K562 (cell line): Measurements from ENCODE around the gene KLRK1. TPM values are rescaled to one million over a fixed set of nuclear protein-coding genes. Genes with fewer than 3 reads are reported as not detected.

Experiments
- ATAC-seq: fragments of 200-7000 bp; cut with Tn5 transposase; 3 replicates; pipeline ENCODE4 v1.9.1; 2020; ENCODE audit warnings: moderate library complexity
- BruUV-seq: library from RNA; stranded (reverse); fragments of 400-500 nt; replicated peaks from 2 replicates; lab custom pipeline; 2021; lab: Mats Ljungman, UMichigan
- CTCF ChIA-PET: fragments of 300-600 bp; formaldehyde crosslinking; extraction: SDS; loops from one replicate; lab custom pipeline; 2021; ENCODE audit warnings: low intra/inter-chr PET ratio; lab: Yijun Ruan, JAX
- POLR2A ChIA-PET: fragments of 300-600, 350-650 bp; sonication (Branson Sonifier 250); formaldehyde crosslinking; extraction: SDS; loops from one replicate; lab custom pipeline; 2021; ENCODE audit warnings: antibody characterized with exemption, inconsistent platforms; lab: Yijun Ruan, JAX
- DNase-seq, 4 experiments: peaks; one replicate each; pipeline versions ENCODE4 v3.0.0 to v3.0.0-alpha.2; 2011 to 2018; ENCODE audit warnings: low spot score in 3 of 4, mixed read lengths in 3 of 4; ENCODE audit errors: extremely low read depth in 1 of 4
- FAIRE-seq: peaks from 2 replicates; lab custom pipeline; 2011; peaks lifted over from hg19 to GRCh38; lab: Jason Lieb, UNC
- H2AFZ ChIP-seq: 2 replicates; pipeline ENCODE4 v1.6.0; 2011; ENCODE audit warnings: low read depth, low read length, control low read depth, inconsistent platforms
- H3K27ac ChIP-seq: fragments of 200-600 bp; 3 replicates; pipeline ENCODE4 v1.8.0; 2011; ENCODE audit warnings: low read depth, mild to moderate bottlenecking, control low read depth, inconsistent platforms, low read length, moderate library complexity, mixed read lengths; ENCODE audit errors: extremely low read depth
- H3K27me3 ChIP-seq, 2 experiments: fragments of 300-600 bp in 1 of 2; 2 replicates in 1 of 2; 3 replicates in 1 of 2; pipeline versions ENCODE4 v1.6.0 to v1.8.0; 2011; ENCODE audit warnings: inconsistent platforms in 2 of 2, low read length in 2 of 2, mild to moderate bottlenecking in 1 of 2, mixed read lengths in 1 of 2, moderate library complexity in 1 of 2; ENCODE audit not compliant: control insufficient read depth in 2 of 2, insufficient read depth in 2 of 2
- H3K36me3 ChIP-seq: fragments of 300-600 bp; 3 replicates; pipeline ENCODE4 v1.8.0; 2011; ENCODE audit warnings: mild to moderate bottlenecking, low read length, inconsistent platforms; ENCODE audit not compliant: control insufficient read depth, insufficient read depth
- H3K4me1 ChIP-seq, 2 experiments: fragments of 200-600 bp in 1 of 2; replicated peaks in 1 of 2; 2 replicates in 1 of 2; 3 replicates in 1 of 2; pipeline versions ENCODE4 v1.5.1 to v1.8.0; 2011; ENCODE audit warnings: inconsistent platforms in 2 of 2, low read length in 2 of 2, mild to moderate bottlenecking in 1 of 2, mixed read lengths in 1 of 2, moderate library complexity in 1 of 2; ENCODE audit not compliant: control insufficient read depth in 2 of 2, insufficient read depth in 2 of 2
- H3K4me2 ChIP-seq: 2 replicates; pipeline ENCODE4 v1.6.1; 2011; ENCODE audit warnings: low read length, control low read depth, inconsistent platforms, mixed read lengths; ENCODE audit not compliant: insufficient read depth
- H3K4me3 ChIP-seq: fragments of 200-600 bp; sonication (generic), shearing (Covaris generic); 2 replicates; pipeline ENCODE4 v1.5.1; 2016; ENCODE audit warnings: control low read depth, inconsistent platforms
- H3K79me2 ChIP-seq: fragments of 200-600 bp; 3 replicates; pipeline ENCODE4 v1.8.0; 2011; ENCODE audit warnings: low read length, inconsistent platforms; ENCODE audit not compliant: control insufficient read depth, insufficient read depth
- H3K9ac ChIP-seq, 2 experiments: 2 replicates each; pipeline versions ENCODE4 v1.6.0 to v1.6.1; 2011; ENCODE audit warnings: low read depth in 2 of 2, low read length in 2 of 2, control low read depth in 1 of 2, inconsistent platforms in 1 of 2, mild to moderate bottlenecking in 1 of 2, mixed read lengths in 1 of 2; ENCODE audit not compliant: insufficient read depth in 1 of 2
- H3K9me1 ChIP-seq: one replicate; pipeline ENCODE4 v1.6.0; 2011; ENCODE audit warnings: inconsistent platforms, mild to moderate bottlenecking, low read length, moderate library complexity; ENCODE audit not compliant: control insufficient read depth, insufficient read depth
- H3K9me3 ChIP-seq: replicated peaks from 2 replicates; pipeline ENCODE4 v1.5.1; 2011; ENCODE audit warnings: low read depth, low read length, inconsistent platforms; ENCODE audit not compliant: control insufficient read depth, insufficient read depth
- H4K20me1 ChIP-seq: replicated peaks from 2 replicates; pipeline ENCODE4 v1.6.1; 2011; ENCODE audit warnings: low read length, inconsistent platforms, mixed read lengths; ENCODE audit not compliant: control insufficient read depth, insufficient read depth
- GABPB1 ChIP-seq: sonication (generic); formaldehyde crosslinking; IDR thresholded peaks from 2 replicates; pipeline ENCODE4 v1.8.0; 2022; ENCODE audit warnings: mild to moderate bottlenecking, missing genetic modification reagents
- HCFC1 ChIP-seq: IDR thresholded peaks from 2 replicates; pipeline ENCODE4 v1.6.1; 2012; ENCODE audit warnings: low read depth, low read length, improper control_type of control experiment
- NFE2 ChIP-seq: IDR thresholded peaks from 2 replicates; pipeline ENCODE4 v1.6.1; 2014; ENCODE audit warnings: antibody characterized with exemption, low read depth
- NONO ChIP-seq, 2 experiments: fragments of 200-400 bp in 1 of 2; fragments of 450-650 bp in 1 of 2; formaldehyde crosslinking in 1 of 2; IDR thresholded peaks; 2 replicates each; pipeline ENCODE4 v1.6.1; 2017; ENCODE audit warnings: low read depth in 2 of 2, mild to moderate bottlenecking in 2 of 2, moderate library complexity in 2 of 2, low read length in 1 of 2
- RBM25 ChIP-seq: fragments of 200-400 bp; formaldehyde crosslinking; IDR thresholded peaks from 2 replicates; pipeline ENCODE4 v1.6.1; 2018; ENCODE audit warnings: low read length, low read depth, moderate library complexity; ENCODE audit not compliant: severe bottlenecking
- ZBTB17 ChIP-seq: fragments of 450-650 bp; formaldehyde crosslinking; IDR thresholded peaks from 2 replicates; pipeline ENCODE4 v1.4.0; 2020; ENCODE audit warnings: mild to moderate bottlenecking
- ZNF316 ChIP-seq: fragments of 450-650 bp; IDR thresholded peaks from 2 replicates; pipeline ENCODE4 v1.6.1; 2016
- ZNF445 ChIP-seq: fragments of 250-450 bp; sonication (Bioruptor Pico); IDR thresholded peaks from 2 replicates; pipeline ENCODE4 v1.4.0; 2020; ENCODE audit warnings: low read depth, mild to moderate bottlenecking, moderate library complexity
- WGBS: fragments of 100-300 bp; shearing (Covaris generic); methylation state at CpG from one replicate; pipeline ENCODE4 v1.1.6; 2016; ENCODE audit warnings: low coverage, mixed read lengths; ENCODE audit not compliant: insufficient coverage; ENCODE audit errors: missing lambda C conversion rate; 5-methylcytosine and 5-hydroxymethylcytosine counted together
- in situ Hi-C: fragments of 300-500 bp; cut with MboI; formaldehyde crosslinking; loops from 4 replicates; pipeline ENCODE4 v1.15.0; 2018; ENCODE audit warnings: inconsistent platforms, mixed read lengths
- intact Hi-C: fragments of 100-400 bp; cut with micrococcal nuclease; formaldehyde crosslinking; loops from 2 replicates; pipeline ENCODE4 v1.14.2; 2022
- polyA plus RNA-seq, 8 experiments: library from polyadenylated mRNA; depleted of rRNA in 4 of 8; stranded (reverse) in 5 of 8; unstranded in 3 of 8; fragments of >200 nt; fragmentation: Nextera tagmentation in 2 of 8; fragmentation: Illumina TruSeq in 1 of 8; extraction: Ambion mirVana in 2 of 8; extraction: Trizol in 1 of 8; gene quantifications; 2 replicates each; pipeline versions ENCODE4 v1.2.1 to v1.2.3, GENCODE V29; 2011 to 2014; ENCODE audit warnings: inconsistent platforms in 1 of 8, missing spikeins in 1 of 8
- total RNA-seq, 7 experiments: library from RNA; depleted of rRNA in 6 of 7; stranded (reverse); fragments of >200 nt in 6 of 7; fragmentation: Illumina TruSeq in 2 of 7; extraction: Trizol in 2 of 7; gene quantifications; 2 replicates each; pipeline versions ENCODE4 v1.2.1 to v1.2.3, GENCODE V29; 2011 to 2021; ENCODE audit warnings: low replicate concordance in 1 of 7
- TF ChIP-seq, protein P1 (sequence below), 2 experiments: fragments of 450-650 bp in 1 of 2; sonication (generic) in 1 of 2; formaldehyde crosslinking in 1 of 2; IDR thresholded peaks in 1 of 2; conservative IDR thresholded peaks in 1 of 2; 2 replicates each; pipeline versions ENCODE4 v1.6.1 to v1.8.1; 2016 to 2023; ENCODE audit warnings: mild to moderate bottlenecking in 2 of 2, moderate library complexity in 2 of 2, inconsistent platforms in 1 of 2, missing genetic modification reagents in 1 of 2

Gene KLRK1
- total and polyA plus RNA-seq, 9 of the 15 experiments (the other 6 are each of a cell fraction or from before 2014, with no cell fraction given) = 0.03 to 0.09 (median 0.06) TPM; not detected in 3

DNA sequence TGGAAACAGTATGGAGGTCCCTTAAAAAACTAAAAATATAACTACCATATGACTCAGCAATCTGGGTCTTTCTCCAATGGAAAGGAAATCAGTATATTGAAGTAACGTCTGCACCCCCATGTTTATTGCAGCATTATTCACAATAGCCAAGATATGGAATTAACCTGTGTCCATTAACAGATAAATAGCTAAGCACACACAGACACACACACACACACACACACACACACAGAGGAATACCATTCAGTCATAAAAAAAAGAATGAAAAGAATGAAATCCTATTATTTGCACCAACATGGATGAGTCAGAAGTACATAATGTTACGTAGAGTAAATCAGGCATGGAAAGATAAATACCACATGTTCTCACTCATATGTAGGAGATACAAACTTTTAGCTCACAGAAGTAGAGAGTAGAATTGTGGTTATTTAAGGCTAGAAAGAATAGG is 4.7 kb downstream of the KLRK1 start:
- CTCF ChIA-PET = no interaction called here

DNA sequence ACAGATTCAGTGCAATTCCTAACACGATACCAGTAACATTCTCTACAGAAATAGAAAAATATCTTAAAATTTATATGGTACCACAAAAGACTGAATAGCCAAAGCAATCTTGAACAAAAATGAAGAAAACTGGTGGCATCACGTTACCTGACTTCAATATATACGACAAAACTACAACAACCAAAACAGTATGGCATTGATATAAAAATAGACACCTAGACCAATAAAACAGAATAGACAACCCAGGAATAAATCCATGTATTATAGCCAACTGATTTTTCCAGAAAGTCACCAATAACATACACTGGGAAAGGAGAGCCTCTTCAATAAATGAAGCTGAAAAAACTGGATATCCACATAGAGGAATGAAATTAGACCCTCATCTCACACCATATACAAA is 5.7 kb downstream of the KLRK1 start:
- POLR2A ChIA-PET = no interaction called here
- peak; percentile 75 for TF ChIP-seq RBM25
- no peak for TF ChIP-seq ZNF445
- no peak for TF ChIP-seq GABPB1
- no peak for TF ChIP-seq NONO (IDR thresholded peaks at IDR 0.05; ENCODE audit: low read depth in 2 of 2, low read length in 1 of 2)
- TF ChIP-seq ZBTB17 (CRISPR knock-in tag) = no peak
- Histone ChIP-seq H3K4me1 (no peaks in the 10 kb centered on the region), H3K9me1 (no peaks in the 10 kb centered on the region), H3K79me2 (no peaks in the 10 kb centered on the region), H3K27me3 (no peaks in the 10 kb centered on the region), H3K36me3 (no peaks in the 10 kb centered on the region), H3K27ac (no peak overlapping the region), H2AFZ (no peak overlapping the region), H4K20me1 (no peaks in the 10 kb centered on the region), H3K9ac (no peak overlapping the region), H3K4me3 (no peak overlapping the region), H3K9me3 (no peaks in the 10 kb centered on the region), H3K4me2 (no peak overlapping the region)
- intact Hi-C loops (no loop called here), in situ Hi-C loops (no loop called here)
- BruUV-seq = no TSS peak
- CTCF ChIA-PET = no interaction called here
- 73% methylated on average over 3 of the region's 3 CpGs for WGBS
- FAIRE-seq (no peak), ATAC-seq (no peak), DNase-seq (no peak)

More for the DNA sequence above, 4.7 kb downstream of the KLRK1 start:
- FAIRE-seq = no peak
- intact Hi-C loops = no loop called here
- Histone ChIP-seq H3K27ac (no peak overlapping the region), H3K4me2 (no peak overlapping the region), H3K4me3 (no peak overlapping the region), H3K27me3 (no peaks in the 10 kb centered on the region), H4K20me1 (no peaks in the 10 kb centered on the region), H3K9me3 (no peaks in the 10 kb centered on the region), H3K79me2 (no peaks in the 10 kb centered on the region), H3K9me1 (no peaks in the 10 kb centered on the region), H3K9ac (no peak overlapping the region), H3K36me3 (no peaks in the 10 kb centered on the region), H2AFZ (no peak overlapping the region), H3K4me1 (no peaks in the 10 kb centered on the region)
- TF ChIP-seq NFE2 (0 out of 2 replicates have a peak, but pooled peaks have one; percentile 5), HCFC1 (no peak), ZNF316 (0 out of 2 replicates have a peak, but pooled peaks have one; percentile 11)
- TF ChIP-seq, protein P1, sequence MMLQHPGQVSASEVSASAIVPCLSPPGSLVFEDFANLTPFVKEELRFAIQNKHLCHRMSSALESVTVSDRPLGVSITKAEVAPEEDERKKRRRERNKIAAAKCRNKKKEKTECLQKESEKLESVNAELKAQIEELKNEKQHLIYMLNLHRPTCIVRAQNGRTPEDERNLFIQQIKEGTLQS (IDR thresholded peaks at IDR 0.05) = peak; percentile 35; the same call in 1 of the 2 replicates
- TF ChIP-seq, protein P1 (CRISPR knock-in tag; conservative IDR thresholded peaks at IDR 0.05) = no peak
- in situ Hi-C loops = no loop called here
- no peak for DNase-seq
- POLR2A ChIA-PET = no interaction called here
- ATAC-seq = no peak
- no TSS peak for BruUV-seq
- 54% methylated on average over 2 of the region's 2 CpGs for WGBS
